Hindlimb muscle (tissue), 1 donor: ENCODE results near the gene ID1. TPM values are rescaled to one million over a fixed set of nuclear protein-coding genes. Genes with fewer than 3 reads are reported as not detected.
"Not testable (repeated sequence)": the region's sequence is repeated elsewhere in the genome, so short reads cannot be mapped to it uniquely, and the experiment has no call there.

Experiments
- DNase-seq: peaks from one replicate; pipeline ENCODE4 v3.0.0-alpha.2; 2013
- polyA plus RNA-seq: library from polyadenylated mRNA; unstranded; fragments of 120-200 nt; gene quantifications from one replicate; pipeline ENCODE4 v1.2.1, GENCODE V29; 2013; ENCODE audit not compliant: insufficient read length

Gene ID1
- polyA plus RNA-seq, 1 donor = 22.8 TPM

DNA sequence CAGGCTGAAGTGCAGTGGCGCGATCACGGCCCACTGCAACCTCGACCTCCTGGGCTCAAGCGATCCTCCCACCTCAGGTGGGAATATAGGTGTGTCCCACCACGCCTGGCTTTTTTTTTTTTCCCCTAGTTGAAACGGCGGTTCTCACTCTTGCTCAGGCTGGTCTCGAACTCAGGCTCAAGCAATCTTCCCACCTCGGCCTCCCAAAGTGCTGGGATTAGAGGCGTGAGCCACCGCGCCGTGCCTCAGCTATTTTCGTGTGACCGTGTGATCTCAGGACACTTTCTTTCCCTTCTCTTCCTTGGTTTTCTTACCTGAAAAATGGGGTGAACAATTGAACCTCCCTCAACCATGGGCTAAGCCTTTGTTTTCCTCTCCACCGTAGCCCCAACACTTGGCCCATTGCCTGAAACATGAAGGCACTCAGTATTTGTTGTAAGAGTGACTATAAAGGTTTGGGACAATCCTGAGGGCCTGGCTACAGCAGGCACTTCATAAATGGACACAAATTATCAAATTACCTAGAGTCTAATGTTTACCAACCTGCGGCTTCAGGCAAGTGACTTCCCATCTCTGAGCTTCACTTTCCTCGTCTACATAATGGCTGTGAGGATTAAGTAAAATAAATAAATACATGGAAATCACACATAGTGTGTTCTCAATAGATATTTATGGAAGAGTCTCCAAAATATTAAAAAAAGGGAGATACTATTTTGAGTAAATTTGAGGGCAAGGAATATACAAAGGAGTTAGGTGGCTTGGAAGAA, 31.4 kb upstream of the ID1 start:
- DNase-seq = no peak

DNA sequence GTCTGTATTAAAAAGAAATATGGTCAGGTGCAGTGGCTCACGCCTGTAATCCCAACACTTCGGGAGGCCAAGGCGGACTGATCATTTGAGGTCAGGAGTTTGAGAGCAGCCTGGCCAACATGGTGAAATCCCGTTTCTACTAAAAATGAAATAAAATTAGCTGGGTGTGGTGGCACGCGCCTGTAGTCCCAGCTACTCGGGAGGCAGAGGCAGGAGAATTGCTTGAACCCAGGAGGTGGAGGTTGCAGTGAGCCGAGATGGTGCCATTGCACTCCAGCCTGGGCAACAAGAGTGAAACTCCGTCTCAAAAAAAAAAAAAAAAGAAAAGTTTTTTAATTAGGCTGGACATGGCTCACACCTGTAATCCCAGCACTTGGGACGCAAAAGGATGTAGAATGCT, 30.1 kb upstream of the ID1 start:
- DNase-seq = not testable (repeated sequence)

DNA sequence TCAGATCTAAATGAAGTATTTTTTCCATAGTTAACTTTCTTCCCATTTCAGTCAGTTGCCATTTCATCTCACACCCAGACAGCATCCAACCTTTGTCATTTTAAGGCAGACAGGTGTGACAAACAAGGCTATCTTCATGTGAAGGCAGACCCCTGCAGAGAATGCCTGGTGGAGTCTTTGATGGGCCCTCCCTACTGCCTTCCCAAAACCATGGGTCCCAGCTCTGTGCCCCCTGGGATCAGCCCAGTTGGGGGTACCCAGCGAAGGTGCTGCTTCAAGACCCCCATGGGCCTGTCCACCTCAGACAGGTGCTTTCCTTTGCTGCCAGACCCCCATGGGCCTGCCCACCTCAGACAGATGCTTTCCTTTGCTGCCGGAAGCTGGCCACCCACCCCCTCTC, 28.3 kb upstream of the ID1 start:
- no peak for DNase-seq

DNA sequence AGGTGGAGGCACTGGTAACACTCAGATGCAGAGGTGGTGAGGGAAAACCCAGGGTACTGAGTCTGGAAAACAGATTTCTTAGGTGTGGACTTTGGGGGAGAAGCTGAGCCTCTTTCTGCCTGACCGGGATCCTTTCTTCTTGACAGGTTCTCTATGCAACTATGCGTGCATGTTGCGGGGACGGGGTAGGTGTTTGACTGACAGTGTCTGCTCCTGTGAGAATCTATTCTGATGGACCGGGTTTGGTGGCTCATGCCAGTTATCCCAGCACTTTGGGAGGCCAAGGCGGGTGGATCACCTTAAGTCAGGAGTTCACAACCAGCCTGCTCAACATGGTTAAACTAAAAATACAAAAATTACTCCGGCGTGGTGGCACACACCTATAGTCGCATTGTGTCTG, 27.9 kb upstream of the ID1 start:
- DNase-seq = no peak

DNA sequence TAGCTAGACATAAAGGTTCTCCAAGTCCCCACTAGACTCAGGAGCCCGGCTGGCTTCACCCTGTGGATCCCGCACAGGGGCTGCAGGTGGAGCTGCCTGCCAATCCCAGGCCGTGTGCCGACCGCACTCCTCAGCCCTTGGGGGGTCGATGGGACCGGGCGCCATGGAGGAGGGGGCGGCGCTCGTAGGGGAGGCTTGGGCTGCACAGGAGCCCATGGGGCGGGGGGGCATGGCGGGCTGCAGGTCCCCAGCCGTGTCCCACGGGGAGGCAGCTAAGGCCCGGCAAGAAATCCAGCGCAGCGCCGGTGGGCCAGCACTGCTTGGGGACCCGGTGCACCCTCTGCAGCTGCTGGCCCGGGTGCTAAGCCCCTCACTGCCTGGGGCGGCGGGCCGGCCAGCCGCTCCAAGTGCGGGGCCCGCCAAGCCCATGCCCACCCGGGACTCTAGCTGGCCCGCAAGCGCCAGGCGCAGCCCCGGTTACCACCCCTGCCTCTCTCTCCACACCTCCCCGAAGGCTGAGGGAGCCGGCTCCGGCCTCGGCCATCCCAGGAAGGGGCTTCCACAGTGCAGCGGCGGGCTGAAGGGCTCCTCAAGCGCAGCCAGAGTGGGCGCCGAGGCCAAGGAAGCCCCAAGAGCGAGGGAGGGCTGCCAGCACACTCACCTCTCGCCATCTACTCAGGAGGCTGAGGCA, 26.5 kb upstream of the ID1 start:
- DNase-seq = no peak

DNA sequence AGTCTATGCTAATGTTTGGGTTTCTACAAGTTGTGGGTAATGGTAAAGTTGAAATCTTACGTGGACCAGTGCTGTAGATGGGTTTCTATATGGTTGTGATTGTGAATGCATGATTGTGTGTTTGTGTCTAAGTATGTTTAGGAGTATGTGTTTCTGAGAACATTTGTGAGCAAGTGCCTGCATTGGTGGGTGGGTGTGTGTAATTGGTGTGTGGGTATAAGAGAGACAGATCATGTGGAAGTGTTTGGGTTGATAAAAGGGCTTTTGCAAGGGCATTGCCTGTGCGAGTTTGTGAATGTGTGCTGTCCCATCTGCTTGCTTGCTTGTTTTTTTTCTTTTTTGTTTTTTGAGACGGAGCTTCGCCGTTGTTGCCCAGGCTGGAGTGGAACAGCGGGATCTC, 25.8 kb upstream of the ID1 start:
- DNase-seq = no peak

DNA sequence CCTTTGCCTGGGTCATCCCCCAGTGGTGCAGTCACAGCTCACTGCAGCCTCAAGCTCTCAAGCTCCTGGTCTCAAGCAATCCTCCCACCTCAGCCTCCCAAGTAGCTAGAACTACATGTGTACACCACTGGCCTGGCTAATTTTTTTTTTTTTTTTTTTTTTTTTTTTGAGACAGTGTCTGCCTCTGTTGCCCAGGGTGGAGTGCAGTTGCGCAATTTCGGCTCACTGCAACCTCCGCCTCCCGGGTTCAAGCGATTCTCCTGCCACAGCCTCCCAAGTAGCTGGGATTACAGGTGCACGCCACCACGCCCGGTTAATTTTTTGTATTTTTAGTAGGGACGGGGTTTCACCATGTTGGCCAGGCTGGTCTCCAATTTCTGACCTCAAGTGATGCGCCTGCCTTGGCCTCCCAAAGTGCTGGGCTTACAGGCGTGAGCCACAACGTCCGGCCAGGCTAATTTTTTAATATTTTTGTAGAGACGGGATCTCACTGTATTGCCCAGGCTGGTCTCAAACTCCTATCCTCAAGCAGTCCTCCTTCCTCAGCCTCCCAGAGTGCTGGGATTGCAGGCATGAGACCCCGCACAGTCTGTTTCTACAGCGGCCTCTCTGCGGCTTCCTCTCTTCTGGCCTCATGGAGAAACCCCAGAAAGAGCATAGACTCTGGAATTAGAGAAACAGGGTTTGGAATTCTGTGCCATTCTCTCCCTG, 25.0 kb upstream of the ID1 start:
- not testable (repeated sequence) for DNase-seq

DNA sequence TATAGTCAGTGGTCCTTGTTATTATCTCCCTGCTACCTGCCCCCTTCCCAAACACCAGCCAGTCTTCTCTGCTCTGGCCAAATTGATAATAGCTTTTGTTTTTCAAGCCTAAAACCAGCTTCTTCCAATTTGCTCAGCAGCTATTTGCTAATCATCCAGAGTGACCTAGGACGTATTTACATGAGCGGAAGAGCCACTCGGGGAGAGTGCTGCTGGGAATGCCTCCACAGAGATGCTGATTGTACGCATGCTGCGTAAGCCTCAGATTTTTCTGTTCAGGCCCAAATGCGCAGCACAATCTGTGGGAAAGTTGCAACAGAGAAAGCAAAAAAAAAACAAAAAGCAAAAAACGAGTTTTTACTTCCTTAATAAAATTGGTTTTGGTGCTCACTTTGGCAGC, 24.4 kb upstream of the ID1 start:
- no peak for DNase-seq

DNA sequence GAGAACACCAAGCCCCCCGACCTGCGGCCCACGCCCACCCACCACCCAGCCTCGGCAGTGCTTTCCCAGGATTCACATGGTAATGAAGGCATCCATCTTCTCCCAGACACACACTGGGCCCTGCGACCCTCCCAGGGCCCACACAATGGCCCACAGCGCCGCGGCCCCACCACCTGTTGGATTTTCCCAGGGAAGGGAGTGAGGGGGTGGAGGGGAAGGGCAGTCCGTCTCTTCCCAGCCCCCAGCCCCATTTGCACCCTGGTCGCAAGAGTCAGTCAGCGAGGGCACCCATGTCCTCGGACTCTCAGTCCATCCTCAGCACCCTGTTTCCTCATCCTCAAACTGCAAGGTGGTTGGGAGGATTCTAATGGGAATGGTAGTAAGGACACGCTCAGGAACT, 23.7 kb upstream of the ID1 start:
- DNase-seq = no peak

DNA sequence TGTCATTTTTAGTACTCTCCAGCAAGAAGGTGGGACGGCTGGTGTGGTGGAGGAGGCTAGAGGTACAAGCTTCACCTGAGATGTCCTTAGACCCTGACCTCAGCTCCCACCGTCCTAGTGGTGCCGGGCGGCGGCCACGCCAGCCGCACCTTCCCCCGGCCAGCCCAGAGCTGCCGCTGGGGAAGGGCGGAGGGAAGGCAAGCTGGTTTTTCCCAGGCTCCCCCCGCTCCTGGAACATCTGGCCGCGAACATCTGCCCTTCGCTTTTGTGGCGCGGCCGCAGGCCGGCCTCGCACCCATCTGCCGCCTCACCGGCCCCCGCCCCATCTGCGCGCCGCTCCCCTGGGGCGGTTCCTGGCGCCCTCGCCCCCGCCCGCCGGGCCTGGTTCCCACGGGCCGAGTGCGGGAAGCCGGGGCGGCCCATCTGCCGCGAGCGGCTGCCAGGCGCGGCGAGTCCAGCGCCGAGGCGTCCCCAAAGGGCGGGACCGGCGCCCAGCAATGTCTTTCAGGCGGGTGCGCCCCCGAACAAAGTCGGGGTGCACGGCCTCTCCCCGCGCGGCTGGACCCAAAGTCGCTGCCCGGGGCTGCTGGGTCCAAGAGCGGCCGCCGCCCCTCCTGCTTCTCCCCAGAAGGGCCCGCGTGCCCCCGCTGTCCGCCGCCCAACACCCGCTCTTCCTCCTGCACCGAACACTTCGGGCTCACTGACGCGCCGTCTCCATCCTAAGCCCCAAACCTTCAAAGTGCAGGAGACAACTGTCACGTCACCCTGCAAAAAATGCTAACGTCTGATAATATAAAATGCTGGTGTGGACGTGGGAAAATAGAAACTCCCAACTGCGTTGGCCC, 17.3 kb upstream of the ID1 start:
- DNase-seq = no peak

DNA sequence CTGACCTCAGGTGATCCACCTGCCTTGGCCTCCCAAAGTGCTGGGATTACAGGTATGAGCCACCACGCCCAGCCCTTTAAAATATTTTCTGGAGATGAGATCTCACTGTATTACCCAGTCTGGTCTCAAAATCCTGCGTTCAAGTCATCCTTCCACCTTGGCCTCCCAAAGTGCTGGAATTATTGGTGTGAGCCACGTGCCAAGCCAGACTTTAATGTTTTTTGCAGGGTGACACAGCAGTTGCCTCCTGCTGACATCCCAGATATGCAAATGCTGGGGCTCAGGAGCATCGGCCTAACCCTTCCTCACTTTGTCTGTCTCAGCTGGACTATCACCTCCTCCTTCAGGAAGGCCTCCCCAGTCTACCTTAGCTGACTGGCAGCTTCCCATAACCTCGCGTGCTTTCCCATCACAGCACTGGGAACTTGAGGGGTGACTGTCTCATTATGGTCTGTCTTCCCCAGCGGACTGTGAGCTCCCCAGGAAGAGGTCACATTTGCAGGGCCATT, 14.3 kb upstream of the ID1 start:
- no peak for DNase-seq

DNA sequence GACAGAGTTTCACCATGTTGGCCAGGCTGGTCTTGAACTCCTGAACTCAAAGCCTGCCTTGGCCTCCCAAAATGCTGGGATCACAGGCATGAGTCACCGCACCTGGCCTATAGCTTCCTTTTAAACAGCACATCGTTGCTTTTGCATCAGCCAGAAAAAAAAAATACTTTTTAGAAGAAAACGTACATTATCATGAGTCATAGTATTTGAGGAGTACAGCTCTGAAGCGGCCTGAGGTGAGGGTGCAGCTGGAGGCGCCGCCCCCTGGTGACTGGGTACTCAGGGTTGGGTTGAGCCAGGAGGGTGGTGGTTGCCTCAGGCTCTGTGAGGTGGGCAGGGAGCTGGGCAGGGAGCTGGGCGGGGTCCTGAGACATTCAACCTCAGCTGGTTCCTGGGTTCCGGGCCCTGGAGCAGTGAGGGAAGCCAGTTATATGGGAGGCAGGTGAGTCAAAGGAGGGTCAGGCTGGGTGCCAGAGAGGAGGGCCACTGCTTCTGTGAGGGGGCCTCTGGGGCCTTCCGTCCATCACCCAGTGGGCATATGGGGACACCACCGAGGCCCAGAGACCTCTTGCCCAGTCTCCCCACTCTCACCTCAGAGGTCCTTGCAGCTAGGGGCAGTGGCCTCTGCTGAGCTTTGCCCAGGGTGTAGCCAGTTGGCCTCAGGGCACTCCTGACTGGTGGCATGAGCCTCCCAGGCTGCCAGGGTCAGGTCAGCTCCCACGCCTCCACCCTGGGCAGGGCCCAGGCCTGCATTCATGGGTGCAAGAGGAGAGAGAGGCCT, 11.7 kb upstream of the ID1 start:
- DNase-seq = no peak

DNA sequence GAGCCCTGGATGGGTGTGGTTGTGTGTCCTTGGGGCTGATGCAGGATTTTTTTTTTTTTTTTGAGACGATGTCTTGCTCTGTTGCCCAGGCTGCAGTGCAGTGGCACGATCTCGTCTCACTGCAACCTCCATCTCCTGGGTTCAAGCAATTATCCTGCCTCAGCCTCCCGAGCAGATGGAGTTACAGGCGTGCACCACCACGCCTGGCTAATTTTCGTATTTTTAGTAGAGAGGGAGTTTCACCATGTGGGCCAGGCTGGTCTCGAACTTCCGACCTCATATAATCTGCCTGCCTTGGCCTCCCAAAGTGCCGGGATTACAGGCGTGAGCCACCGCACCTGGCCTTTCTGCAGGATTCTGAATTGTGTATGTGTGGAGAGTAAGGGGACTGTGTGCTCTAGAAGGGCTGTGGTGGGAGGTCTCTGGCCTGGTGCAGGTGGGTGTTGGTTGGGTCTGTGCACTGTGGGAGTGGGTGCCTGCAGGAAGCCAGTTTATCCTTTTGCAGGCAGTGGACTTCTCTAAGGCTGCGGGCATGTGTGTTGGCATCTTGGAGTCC, 11.0 kb upstream of the ID1 start:
- no peak for DNase-seq

DNA sequence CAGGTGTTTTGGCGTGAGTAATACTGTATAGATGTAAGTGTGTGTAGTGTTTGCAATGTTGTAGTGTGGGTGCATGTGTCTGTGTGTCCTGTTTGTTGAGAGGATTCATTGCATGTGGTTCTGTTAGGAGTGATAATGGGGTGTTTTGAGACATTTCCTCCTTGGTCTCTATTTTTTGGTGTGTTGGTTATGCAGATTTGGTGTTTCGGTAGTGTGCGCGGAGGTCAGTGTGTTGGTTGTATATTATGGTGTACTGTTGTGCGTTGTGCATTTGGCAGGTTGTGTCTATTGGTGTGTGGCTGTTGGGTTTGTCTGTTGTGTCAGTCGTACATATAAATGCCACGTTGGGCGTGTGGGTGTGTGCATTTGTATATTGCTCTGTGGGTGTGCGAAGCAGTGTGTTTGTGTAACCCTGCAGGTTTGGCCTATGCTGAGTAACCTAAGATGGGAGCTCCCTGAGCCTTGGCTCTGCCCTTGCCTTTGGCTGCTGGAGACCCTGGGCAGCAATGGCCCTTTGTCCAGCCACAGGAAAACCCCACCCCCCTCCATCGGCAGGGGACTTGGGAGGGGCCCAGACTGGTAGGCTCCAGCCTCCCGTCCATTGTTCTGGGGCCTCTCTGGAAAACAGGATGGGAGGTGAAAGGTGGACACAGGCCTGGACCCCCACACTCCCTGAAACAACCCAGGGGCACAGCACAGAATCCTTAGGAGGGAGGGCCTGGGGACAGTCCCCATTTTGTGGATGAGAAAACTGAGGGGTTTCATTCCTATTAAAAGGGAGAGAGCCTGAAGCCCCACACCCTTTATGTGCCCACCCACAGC, 10.3 kb upstream of the ID1 start:
- DNase-seq = no peak

DNA sequence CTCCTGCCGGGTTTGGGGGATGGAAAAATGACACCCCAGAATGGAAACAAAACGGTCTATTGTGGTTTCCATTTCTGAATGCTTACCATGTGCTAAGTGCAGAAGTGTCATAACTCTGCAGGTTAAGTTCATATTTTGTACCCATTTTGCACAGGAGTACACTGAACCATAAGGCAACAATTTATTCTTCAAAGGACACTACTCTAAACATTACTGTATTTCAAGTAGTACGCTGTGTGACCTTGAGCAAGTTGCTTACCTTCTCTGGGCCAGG, 9.8 kb upstream of the ID1 start:
- no peak for DNase-seq

DNA sequence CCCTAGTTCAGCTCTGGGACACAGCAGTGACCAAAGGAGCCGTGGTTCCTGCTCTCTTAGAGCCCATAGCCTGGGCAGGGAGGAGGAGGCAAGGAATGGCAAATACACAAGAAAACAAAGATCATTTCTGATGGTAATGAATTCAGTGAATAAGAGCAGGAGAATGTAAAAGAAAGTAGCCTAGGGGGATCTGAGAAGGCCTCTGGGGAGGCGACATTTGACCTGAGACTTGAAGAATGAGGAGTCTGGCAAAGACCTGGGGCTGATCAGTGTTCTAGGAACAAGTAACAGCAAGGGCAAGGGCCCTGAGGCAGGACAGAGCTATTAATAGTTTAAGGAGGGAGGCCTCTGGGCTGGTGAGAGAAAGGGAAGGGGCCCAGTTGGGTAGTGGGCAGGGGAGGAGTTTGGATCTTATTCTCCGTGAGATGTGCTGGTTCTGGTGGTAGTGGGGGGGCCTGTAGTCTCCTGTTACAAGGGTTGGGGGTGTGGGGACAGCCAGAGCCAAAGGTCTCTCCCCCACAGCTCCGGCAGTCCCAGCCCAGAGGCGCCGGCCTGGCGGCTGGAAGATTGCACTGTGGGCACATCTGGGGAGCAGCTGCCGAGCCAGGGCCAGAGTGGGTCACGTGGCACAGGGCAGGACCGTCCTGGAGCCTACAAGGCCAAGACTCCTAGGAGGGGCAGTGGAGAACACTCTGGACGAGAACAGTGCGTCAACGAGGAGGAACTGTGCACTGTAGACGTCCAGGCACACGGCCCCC, 9.3 kb upstream of the ID1 start:
- DNase-seq = no peak

DNA sequence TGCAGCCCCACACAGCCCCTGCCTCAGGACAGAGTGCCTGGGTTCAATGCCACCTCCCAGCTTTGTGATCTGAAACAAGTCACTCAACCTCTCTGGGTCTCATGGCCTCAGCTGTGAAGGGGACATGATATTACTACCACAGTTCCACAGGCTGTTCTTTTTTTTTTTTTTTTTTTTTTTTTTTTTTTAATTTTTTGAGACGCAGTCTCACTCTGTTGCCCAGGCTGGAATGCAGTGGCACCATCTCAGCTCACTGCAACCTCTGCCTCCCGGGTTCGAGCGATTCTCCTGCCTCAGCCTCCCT, 8.7 kb upstream of the ID1 start:
- not testable (repeated sequence) for DNase-seq

DNA sequence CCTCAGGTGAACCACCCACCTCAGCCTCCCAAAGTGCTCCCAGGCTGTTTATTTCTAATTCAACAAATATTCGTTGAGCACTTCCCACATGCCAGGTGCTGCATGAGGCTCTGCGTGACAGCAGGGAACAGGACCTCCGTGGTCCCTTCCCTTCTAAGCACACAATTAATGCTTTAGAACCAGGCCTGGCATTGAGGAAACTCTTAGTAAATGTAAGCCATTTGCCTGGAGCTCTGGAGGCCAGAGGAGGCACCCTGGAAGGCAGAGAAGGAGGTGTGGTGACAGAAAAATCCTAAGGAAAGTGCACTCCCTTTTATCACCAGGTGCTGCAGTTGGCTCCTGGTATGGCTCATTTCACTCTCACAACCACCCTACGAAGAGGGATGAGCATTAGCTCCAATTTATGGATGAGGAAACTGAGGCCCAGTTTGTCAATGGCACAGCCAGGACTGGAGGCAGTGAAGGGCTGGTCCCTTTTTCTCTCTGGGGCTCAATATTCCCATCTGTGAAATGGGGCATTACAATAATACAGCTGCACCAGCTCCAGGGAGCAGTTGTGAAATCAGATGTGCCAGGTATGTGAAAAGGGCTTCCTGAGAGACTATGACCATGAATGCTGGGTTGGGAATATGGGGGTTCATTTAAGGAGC, 8.1 kb upstream of the ID1 start:
- no peak for DNase-seq

DNA sequence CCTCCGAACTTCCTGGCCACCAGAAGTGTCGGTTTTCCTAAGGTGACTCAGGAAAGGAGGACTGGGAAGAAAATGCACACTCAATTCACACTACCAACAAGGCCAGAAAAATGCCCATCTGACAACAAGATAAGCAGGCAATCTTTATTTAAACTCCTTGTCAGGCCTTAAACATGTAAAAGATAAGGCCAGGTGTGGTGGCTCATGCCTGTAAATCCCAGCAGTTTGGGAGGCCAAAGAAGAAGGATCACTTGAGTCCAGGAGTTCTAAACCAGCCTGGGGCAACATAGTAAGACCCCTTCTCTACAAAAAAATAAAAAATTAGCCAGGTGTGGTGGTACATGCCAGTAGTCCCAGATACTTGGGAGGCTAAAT, 7.6 kb upstream of the ID1 start:
- DNase-seq = no peak

DNA sequence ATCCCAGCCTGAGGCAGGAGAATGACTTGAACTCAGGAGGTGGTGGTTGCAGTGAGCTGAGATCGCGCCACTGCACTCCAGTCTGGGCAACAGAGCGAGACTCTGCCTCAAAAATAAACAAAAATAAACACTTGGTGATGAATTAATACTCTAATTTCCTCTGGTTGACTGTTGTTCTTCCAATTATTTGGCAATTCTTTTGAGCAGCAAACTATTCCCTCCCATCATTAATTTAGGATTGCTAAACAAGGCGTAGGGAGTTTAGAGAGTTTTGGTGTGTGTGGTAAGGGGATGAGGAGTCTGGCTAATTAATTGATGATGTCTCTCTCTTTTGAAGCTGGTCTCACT, 2.7 kb upstream of the ID1 start:
- no peak for DNase-seq
